Measurements from ENCODE around the gene CUEDC1.

CUEDC1 gene

DNA sequence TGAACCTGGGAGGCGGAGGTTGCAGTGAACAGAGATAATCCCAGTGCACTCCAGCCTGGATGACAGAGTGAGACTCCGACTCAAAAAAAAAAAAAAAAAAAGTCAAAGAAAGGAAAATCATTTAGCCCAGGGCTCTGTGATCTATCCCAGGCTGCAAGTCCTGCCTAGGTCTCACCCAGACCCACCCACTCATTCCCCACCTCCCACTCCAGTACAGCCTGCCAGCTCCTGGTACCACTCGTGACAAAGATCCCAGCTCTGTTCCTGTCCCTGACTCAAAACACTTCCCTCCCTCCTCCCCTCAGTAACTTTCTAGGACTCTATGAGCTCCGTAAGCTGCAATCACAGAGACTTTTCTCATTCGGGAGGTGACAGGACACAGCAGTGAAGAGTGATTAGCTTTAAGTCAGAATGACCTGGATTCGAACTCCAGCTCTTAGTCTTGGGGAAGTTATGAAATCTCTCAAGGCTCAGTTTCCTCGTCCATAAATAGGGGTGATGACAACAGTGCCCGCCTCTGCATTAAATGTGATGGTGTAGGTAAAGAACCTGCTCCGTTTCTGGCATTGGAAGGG, 77.3 kb downstream of the CUEDC1 start:
- H3K27ac ChIP-seq: no peak overlapping the region
- TF ChIP-seq, protein P1, sequence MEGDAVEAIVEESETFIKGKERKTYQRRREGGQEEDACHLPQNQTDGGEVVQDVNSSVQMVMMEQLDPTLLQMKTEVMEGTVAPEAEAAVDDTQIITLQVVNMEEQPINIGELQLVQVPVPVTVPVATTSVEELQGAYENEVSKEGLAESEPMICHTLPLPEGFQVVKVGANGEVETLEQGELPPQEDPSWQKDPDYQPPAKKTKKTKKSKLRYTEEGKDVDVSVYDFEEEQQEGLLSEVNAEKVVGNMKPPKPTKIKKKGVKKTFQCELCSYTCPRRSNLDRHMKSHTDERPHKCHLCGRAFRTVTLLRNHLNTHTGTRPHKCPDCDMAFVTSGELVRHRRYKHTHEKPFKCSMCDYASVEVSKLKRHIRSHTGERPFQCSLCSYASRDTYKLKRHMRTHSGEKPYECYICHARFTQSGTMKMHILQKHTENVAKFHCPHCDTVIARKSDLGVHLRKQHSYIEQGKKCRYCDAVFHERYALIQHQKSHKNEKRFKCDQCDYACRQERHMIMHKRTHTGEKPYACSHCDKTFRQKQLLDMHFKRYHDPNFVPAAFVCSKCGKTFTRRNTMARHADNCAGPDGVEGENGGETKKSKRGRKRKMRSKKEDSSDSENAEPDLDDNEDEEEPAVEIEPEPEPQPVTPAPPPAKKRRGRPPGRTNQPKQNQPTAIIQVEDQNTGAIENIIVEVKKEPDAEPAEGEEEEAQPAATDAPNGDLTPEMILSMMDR (conservative IDR thresholded peaks at IDR 0.05): no peak

DNA sequence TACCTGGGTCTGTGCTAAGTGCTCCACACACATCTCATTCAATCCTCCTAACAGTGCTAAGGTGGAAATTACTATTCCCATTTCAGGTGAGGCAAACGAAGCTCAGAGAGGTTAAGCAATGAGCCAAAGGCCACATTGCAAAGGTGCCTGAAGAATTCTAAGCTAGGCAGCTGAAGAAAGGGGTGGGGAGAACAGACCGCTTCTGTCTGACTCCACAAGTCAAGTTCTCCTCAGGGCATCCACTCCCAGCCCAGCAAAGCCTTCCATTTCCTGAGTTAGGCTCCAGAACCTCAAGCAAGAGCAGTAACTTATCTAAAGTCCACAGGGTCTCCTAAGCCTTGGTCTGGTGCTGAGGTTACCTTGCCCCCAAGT, 78.4 kb downstream of the CUEDC1 start:
- H3K27ac ChIP-seq: no peak overlapping the region
- TF ChIP-seq, protein P1 (conservative IDR thresholded peaks at IDR 0.05): no peak

DNA sequence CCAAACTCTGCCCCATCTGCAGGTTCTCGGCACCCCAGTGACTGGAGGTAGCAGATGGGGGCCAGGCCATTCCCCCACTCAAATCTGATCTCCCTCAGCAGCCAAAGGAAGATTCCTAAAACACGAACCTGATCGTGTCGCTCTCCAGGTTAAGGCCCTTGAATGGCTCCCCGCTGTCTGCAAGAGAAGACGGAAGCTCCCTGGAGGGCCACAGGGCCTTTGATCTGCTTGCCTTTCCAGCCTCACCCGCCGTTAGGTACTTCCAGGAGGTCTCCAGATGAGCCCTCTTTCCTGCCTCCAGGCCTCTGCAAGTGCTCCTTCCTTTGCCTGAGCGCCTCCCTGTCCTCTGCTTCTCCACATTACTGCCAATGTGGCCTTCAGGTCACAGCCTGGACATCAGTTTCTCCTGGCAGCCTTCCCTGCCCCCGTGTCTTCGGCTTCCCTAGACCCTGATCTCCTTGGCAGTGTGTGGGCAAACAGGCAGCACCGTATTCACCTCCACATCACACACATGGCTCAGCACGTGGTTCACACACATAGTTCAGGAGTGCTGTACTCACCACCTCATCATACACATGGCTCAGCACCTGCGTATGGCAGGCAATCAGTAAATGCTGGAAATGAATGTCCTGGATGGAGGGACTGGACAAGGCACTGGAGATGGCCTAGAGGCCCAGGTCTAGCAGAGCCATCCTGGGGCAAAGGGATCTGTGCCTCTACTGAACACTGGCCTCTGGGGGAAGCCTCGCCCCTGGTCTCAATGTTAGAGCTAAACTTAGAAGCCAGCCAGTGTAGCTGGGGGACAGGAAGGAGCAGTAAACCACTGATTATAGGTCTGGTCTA, 79.0 kb downstream of the CUEDC1 start:
- TF ChIP-seq, protein P1 (conservative IDR thresholded peaks at IDR 0.05): no peak
- H3K27ac ChIP-seq: no peak overlapping the region

DNA sequence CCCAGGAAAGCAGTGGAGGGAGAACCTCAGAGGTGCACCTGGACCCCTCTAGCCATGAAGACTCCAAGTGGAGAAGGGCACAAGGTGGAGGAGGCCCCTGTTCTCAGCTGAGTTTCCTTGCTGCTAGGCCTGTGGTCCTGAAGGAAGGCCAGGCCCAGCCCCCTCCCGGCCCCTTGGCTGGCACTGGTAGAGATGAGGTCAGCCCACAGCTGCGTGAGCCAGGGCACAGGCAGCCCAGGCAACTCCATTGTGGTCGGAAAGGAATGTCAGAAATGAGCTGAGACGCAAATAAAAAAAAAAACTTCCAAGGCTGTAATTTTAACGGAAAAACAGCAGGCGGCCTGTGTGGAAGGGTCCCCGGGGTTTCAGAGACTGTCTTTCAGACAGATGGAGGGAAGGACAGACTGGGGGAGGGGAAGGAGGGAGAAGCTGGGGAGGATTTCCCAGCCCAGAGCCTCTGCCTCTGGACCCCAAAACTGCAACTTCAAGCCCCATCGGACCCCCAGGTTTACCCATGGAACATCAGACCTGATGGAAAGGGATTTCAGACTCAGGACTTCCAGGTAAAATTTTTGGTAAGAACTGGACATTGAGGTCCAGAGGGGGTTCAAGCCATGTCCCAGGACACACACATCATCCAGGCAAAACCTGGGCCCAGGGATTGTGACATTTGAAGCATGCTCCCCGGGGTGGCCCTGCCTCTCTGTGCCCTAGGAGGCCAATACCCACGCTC, 79.8 kb downstream of the CUEDC1 start:
- H3K27ac ChIP-seq: no peak overlapping the region
- TF ChIP-seq, protein P1 (conservative IDR thresholded peaks at IDR 0.05): no peak

DNA sequence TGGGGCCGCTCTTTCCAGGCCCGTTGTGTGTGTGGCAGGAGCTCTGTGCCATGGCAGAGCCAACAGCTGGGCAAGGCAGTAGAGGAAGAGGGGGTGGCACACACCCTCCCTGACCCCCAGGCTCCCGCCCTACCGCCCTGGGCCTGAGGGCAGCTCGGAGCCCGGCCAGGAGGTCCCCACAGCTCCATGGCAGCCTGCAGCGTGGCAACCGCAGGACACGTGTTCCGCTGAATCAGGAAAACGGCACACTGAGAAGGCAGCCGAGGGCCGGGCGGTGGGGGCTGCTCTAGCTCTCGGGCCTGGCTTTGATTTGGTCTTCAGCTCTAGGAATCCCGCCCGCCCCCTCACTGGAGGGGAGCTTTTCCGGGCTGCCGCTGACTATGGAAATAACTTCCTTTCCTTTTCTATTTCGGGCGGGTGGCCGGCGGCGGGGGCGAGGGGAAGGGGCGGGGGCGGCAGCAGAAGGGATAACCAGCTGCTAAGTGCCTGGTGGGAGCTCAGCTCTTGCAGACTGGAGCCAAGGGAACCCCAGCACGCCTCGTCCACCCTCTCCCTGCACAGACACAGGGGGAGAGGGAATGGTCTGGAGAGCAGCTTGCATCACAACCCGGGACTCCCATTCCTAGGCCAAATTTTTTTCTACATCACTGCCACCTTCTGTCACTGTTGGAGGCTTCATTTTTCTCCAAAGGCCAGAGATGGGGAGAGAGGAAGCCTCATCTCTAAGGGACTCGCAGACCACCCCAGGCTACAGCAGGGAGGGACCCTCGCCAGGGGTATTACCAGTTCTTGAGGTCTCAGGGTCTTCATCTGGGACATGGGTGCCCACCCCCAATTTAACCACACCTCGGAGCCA, 80.5 kb downstream of the CUEDC1 start:
- TF ChIP-seq, protein P1 (conservative IDR thresholded peaks at IDR 0.05): no peak
- H3K27ac ChIP-seq: no peak overlapping the region

DNA sequence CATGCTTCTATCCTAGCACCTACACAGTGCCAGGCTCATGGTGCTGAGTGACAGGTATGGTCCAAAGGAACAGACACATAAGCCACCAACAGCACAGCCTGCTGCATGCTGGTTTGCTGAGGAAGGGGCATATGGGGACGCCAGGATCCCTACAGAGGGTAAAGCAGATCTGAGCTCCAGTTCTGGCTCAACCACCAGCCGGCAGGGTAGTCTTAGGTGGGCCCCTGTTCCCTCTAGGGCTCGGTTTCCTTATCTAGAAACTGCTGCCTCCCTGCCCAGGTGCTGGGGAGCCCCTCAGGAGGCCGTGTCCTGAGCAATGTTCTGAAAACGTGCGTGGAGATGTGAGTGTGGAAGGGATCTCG, 81.2 kb downstream of the CUEDC1 start:
- TF ChIP-seq, protein P1 (conservative IDR thresholded peaks at IDR 0.05): no peak
- no peak overlapping the region for H3K27ac ChIP-seq

All from VCaP (cell line).